H1 (cell line): ENCODE measurements around the gene RETREG3. TPM values are rescaled to one million over a fixed set of nuclear protein-coding genes. Genes with fewer than 3 reads are reported as not detected.

ENCODE experiments used
- CTCF ChIA-PET: fragments of 300-600 bp; sonication (Branson Sonifier 250); formaldehyde crosslinking; loops from one replicate; lab custom pipeline; 2021; ENCODE audit not compliant: partially characterized antibody; lab: Charles Lee
- POLR2A ChIA-PET: fragments of 300-600 bp; sonication (Branson Sonifier 250); formaldehyde crosslinking; loops from one replicate; lab custom pipeline; 2021; ENCODE audit warnings: inconsistent platforms; ENCODE audit not compliant: partially characterized antibody; lab: Charles Lee
- DNase-seq, 2 experiments: peaks; one replicate each; pipeline versions ENCODE4 v3.0.0 to v3.0.0-alpha.2; 2010 to 2022; ENCODE audit warnings: low spot score in 2 of 2, low read depth in 1 of 2, mixed read lengths in 1 of 2
- FAIRE-seq: peaks from 2 replicates; lab custom pipeline; 2011; peaks lifted over from hg19 to GRCh38; lab: Jason Lieb, UNC
- H2AFZ ChIP-seq: 2 replicates; pipeline ENCODE4 v1.8.1; 2012; ENCODE audit warnings: low read length, inconsistent platforms
- H2AK5ac ChIP-seq: 2 replicates; pipeline ENCODE4 v1.6.1; 2013; ENCODE audit warnings: low read depth, low read length
- H2BK120ac ChIP-seq: replicated peaks from 2 replicates; pipeline ENCODE3; 2013; ENCODE audit warnings: low read depth, low read length, inconsistent platforms
- H2BK12ac ChIP-seq: 2 replicates; pipeline ENCODE4 v1.6.1; 2013; ENCODE audit warnings: low read depth, low read length
- H2BK15ac ChIP-seq: 2 replicates; pipeline ENCODE4 v1.6.1; 2013; ENCODE audit warnings: low read length
- H2BK20ac ChIP-seq: 2 replicates; pipeline ENCODE4 v1.6.1; 2013; ENCODE audit warnings: low read length
- H2BK5ac ChIP-seq: 2 replicates; pipeline ENCODE4 v1.6.1; 2013; ENCODE audit warnings: low read depth, low read length
- H3K14ac ChIP-seq: 2 replicates; pipeline ENCODE4 v1.6.1; 2013; ENCODE audit warnings: inconsistent platforms; ENCODE audit not compliant: insufficient read length
- H3K18ac ChIP-seq: 2 replicates; pipeline ENCODE4 v1.6.1; 2013; ENCODE audit warnings: low read length; ENCODE audit errors: extremely low read depth
- H3K23ac ChIP-seq: 2 replicates; pipeline ENCODE4 v1.6.1; 2013; ENCODE audit warnings: inconsistent platforms; ENCODE audit not compliant: insufficient read length
- H3K23me2 ChIP-seq: 2 replicates; pipeline ENCODE4 v1.6.1; 2013; ENCODE audit warnings: low read depth, low read length
- H3K27ac ChIP-seq: 2 replicates; pipeline ENCODE4 v1.6.1; 2011; ENCODE audit warnings: low read depth, low read length, inconsistent platforms
- H3K27me3 ChIP-seq, 4 experiments: replicated peaks in 1 of 4; 1 replicate in 1 of 4; 2 replicates in 3 of 4; pipeline versions ENCODE4 v1.6.1 to v1.8.1; 2011 to 2013; ENCODE audit warnings: low read length in 3 of 4, mild to moderate bottlenecking in 3 of 4, inconsistent platforms in 2 of 4, mixed read lengths in 2 of 4, moderate library complexity in 1 of 4; ENCODE audit not compliant: control insufficient read depth in 3 of 4, insufficient read depth in 3 of 4; ENCODE audit errors: extremely low read depth in 1 of 4
- H3K36me3 ChIP-seq, 4 experiments: 2 replicates each; pipeline versions ENCODE4 v1.6.1 to v1.8.1; 2011 to 2013; ENCODE audit warnings: mild to moderate bottlenecking in 4 of 4, low read length in 3 of 4, moderate library complexity in 2 of 4, control low read depth in 1 of 4, inconsistent platforms in 1 of 4; ENCODE audit not compliant: insufficient read depth in 4 of 4, control insufficient read depth in 2 of 4
- H3K4ac ChIP-seq: replicated peaks from 2 replicates; pipeline ENCODE3; 2013; ENCODE audit warnings: low read length, low read depth, mixed read lengths, inconsistent platforms; ENCODE audit not compliant: insufficient read length
- H3K4me1 ChIP-seq, 4 experiments: replicated peaks in 1 of 4; 1 replicate in 1 of 4; 2 replicates in 3 of 4; pipeline versions ENCODE4 v1.6.1 to v1.8.1; 2011 to 2013; ENCODE audit warnings: low read length in 3 of 4, inconsistent platforms in 2 of 4, mixed read lengths in 1 of 4; ENCODE audit not compliant: insufficient read depth in 4 of 4, control insufficient read depth in 3 of 4
- H3K4me2 ChIP-seq, 2 experiments: 2 replicates each; pipeline versions ENCODE4 v1.6.1 to v1.8.1; 2011 to 2013; ENCODE audit warnings: low read depth in 2 of 2, low read length in 2 of 2, control low read depth in 1 of 2, inconsistent platforms in 1 of 2, mild to moderate bottlenecking in 1 of 2; ENCODE audit not compliant: insufficient read depth in 1 of 2
- H3K4me3 ChIP-seq, 4 experiments: fragments of 200-600, 300-600 bp in 1 of 4; sonication (generic), shearing (Covaris generic), sonication (Bioruptor Twin) in 1 of 4; 2 replicates each; pipeline versions ENCODE4 v1.5.1 to v1.8.1; 2011 to 2016; ENCODE audit warnings: low read length in 4 of 4, low read depth in 3 of 4, control low read depth in 2 of 4, inconsistent platforms in 2 of 4, mild to moderate bottlenecking in 2 of 4, mixed read lengths in 1 of 4, moderate library complexity in 1 of 4; ENCODE audit not compliant: insufficient read depth in 2 of 4; ENCODE audit errors: extremely low read depth in 1 of 4
- H3K56ac ChIP-seq: replicated peaks from 2 replicates; pipeline ENCODE3; 2013; ENCODE audit warnings: low read depth, mild to moderate bottlenecking, mixed read lengths, low read length, inconsistent platforms; ENCODE audit not compliant: insufficient read length
- H3K79me1 ChIP-seq: 2 replicates; pipeline ENCODE4 v1.6.1; 2013; ENCODE audit warnings: low read depth, low read length, control low read depth
- H3K79me2 ChIP-seq, 2 experiments: 2 replicates each; pipeline versions ENCODE4 v1.6.1 to v1.8.1; 2012 to 2013; ENCODE audit warnings: low read length in 2 of 2, mild to moderate bottlenecking in 2 of 2, inconsistent platforms in 1 of 2; ENCODE audit not compliant: insufficient read depth in 2 of 2, control insufficient read depth in 1 of 2
- H3K9ac ChIP-seq, 4 experiments: replicated peaks in 1 of 4; 1 replicate in 1 of 4; 2 replicates in 3 of 4; pipeline versions ENCODE4 v1.6.1 to v1.8.1; 2011 to 2013; ENCODE audit warnings: low read depth in 3 of 4, low read length in 3 of 4, control low read depth in 2 of 4, mild to moderate bottlenecking in 2 of 4, moderate library complexity in 2 of 4, inconsistent platforms in 1 of 4; ENCODE audit errors: extremely low read depth in 1 of 4
- H3K9me3 ChIP-seq, 2 experiments: 2 replicates each; pipeline versions ENCODE4 v1.6.1 to v1.8.1; 2012 to 2013; ENCODE audit warnings: mild to moderate bottlenecking in 2 of 2, moderate library complexity in 2 of 2, control low read depth in 1 of 2, inconsistent platforms in 1 of 2, low read depth in 1 of 2, low read length in 1 of 2, mixed read lengths in 1 of 2; ENCODE audit not compliant: insufficient read depth in 2 of 2
- H4K20me1 ChIP-seq, 2 experiments: replicated peaks in 1 of 2; 2 replicates each; pipeline versions ENCODE3 to v1.8.1; 2011 to 2013; ENCODE audit warnings: inconsistent platforms in 2 of 2, low read length in 2 of 2, mild to moderate bottlenecking in 1 of 2; ENCODE audit not compliant: insufficient read depth in 2 of 2, control insufficient read depth in 1 of 2
- H4K5ac ChIP-seq: 2 replicates; pipeline ENCODE4 v1.6.1; 2013; ENCODE audit warnings: low read length, low read depth, mixed read lengths, inconsistent platforms; ENCODE audit not compliant: insufficient read length
- H4K8ac ChIP-seq: 2 replicates; pipeline ENCODE4 v1.8.0; 2013; ENCODE audit warnings: mild to moderate bottlenecking, moderate library complexity, low read length, inconsistent platforms; ENCODE audit not compliant: insufficient read depth; ENCODE audit errors: extremely low read depth
- H4K91ac ChIP-seq: replicated peaks from 2 replicates; pipeline ENCODE3; 2013; ENCODE audit warnings: low read length, mixed read lengths, inconsistent platforms; ENCODE audit not compliant: insufficient read length
- CBX5 ChIP-seq: fragments of 300-800, 300-1000 bp; sonication (generic); IDR thresholded peaks from 2 replicates; pipeline ENCODE4 v1.7.1; 2016; ENCODE audit warnings: antibody characterized with exemption, low read length, low read depth
- KDM1A ChIP-seq: fragments of 200-600, 300-600 bp; sonication (generic); IDR thresholded peaks from 2 replicates; pipeline ENCODE4 v1.7.1; 2016; ENCODE audit warnings: mild to moderate bottlenecking, low read length, borderline replicate concordance
- PHF8 ChIP-seq: fragments of 200-600 bp; sonication (generic); conservative IDR thresholded peaks from 2 replicates; pipeline ENCODE4 v1.7.1; 2012; ENCODE audit warnings: low read depth, mild to moderate bottlenecking, inconsistent platforms, low read length, moderate library complexity
- SAP30 ChIP-seq: fragments of 300-600 bp; sonication (generic); IDR thresholded peaks from 2 replicates; pipeline ENCODE4 v1.7.1; 2012; ENCODE audit warnings: low read length, moderate library complexity, mild to moderate bottlenecking, inconsistent platforms; ENCODE audit not compliant: insufficient read depth, insufficient replicate concordance
- SP1 ChIP-seq: IDR thresholded peaks from 2 replicates; pipeline ENCODE4 v1.6.1; 2011; ENCODE audit warnings: low read depth, low read length
- TAF7 ChIP-seq: optimal IDR thresholded peaks from 2 replicates; pipeline ENCODE3; 2011; ENCODE audit warnings: low read depth, mild to moderate bottlenecking, inconsistent platforms, low read length, moderate library complexity, borderline replicate concordance
- TBP ChIP-seq: IDR thresholded peaks from 2 replicates; pipeline ENCODE4 v1.6.1; 2011; ENCODE audit warnings: low read depth, low read length, improper control_type of control experiment
- WGBS, 2 experiments: shearing (Covaris generic) in 1 of 2; methylation state at CpG; one replicate each; pipeline versions ENCODE4 v1.1.6 to v1.1.7; 2013 to 2015; ENCODE audit warnings: low lambda C conversion rate in 2 of 2, mixed read lengths in 2 of 2, inconsistent platforms in 1 of 2, low coverage in 1 of 2, missing lambda C conversion rate in 1 of 2; ENCODE audit not compliant: insufficient replicate concordance in 2 of 2, insufficient coverage in 1 of 2, insufficient read length in 1 of 2; ENCODE audit errors: extremely low coverage in 1 of 2, missing lambda C conversion rate in 1 of 2; 5-methylcytosine and 5-hydroxymethylcytosine counted together
- polyA plus RNA-seq, 7 experiments: library from polyadenylated mRNA; depleted of rRNA in 3 of 7; stranded (reverse) in 5 of 7; unstranded in 2 of 7; fragments of >200 nt in 5 of 7; fragments of 200-250 nt in 2 of 7; gene quantifications; 1 replicate in 5 of 7; 2 replicates in 1 of 7; 4 replicates in 1 of 7; pipeline versions ENCODE4 v1.2.1 to v1.2.3, GENCODE V29; 2011 to 2013; ENCODE audit warnings: missing spikeins in 2 of 7, mixed read lengths in 2 of 7
- total RNA-seq: library from RNA; stranded (reverse); fragmentation: NEBNext Ultra II Directional; extraction: Animal tissue kit (Norgen Biotek cat#: 25700); gene quantifications from 2 replicates; pipeline ENCODE4 v1.2.1, GENCODE V29; 2021

RETREG3 gene
- total and polyA plus RNA-seq, 2 of the 8 experiments (the other 6 are each of a cell fraction or from before 2014, with no cell fraction given): 23.7 to 42.6 TPM

- Histone ChIP-seq H2BK120ac (peak overlapping the region; percentile 54), H2AFZ (no peak overlapping the region), H3K4me1 (peaks cover 0 to 7% (median 5%) of the 10 kb centered on the region in 4 experiments; a peak in 6 of 7 replicates), H3K4me2 (peak overlapping the region; percentile 75 to 87), H3K27ac (no peak overlapping the region), H3K23ac (no peak overlapping the region), H2BK20ac (no peak overlapping the region), H3K79me1 (peaks cover 2% of the 10 kb centered on the region), H3K56ac (peak overlapping the region; percentile 82), H4K20me1 (peaks cover 0 to 1% of the 10 kb centered on the region in 2 experiments), H2AK5ac (no peak overlapping the region), H3K18ac (peak overlapping the region; percentile 81; the same call in 1 of the 2 replicates), H3K9ac (peak overlapping the region in 2 of 4 experiments; percentile 42 to 48; a peak in 3 of 7 replicates), H2BK15ac (no peak overlapping the region), H3K4me3 (peak overlapping the region; percentile 61 to 84 (median 71)), H3K27me3 (no peaks in the 10 kb centered on the region; a peak in 1 of 7 replicates), H3K23me2 (peaks cover 3% of the 10 kb centered on the region; the same call in 1 of the 2 replicates), H3K9me3 (no peaks in the 10 kb centered on the region), H3K14ac (peak overlapping the region; percentile 72), H2BK5ac (0 out of 2 replicates have a peak overlapping the region, but pooled peaks have one; percentile 97), H4K91ac (no peak overlapping the region), H4K5ac (no peak overlapping the region), H3K79me2 (no peaks in the 10 kb centered on the region; a peak in 1 of 4 replicates), H3K36me3 (no peaks in the 10 kb centered on the region), H2BK12ac (no peak overlapping the region), H3K4ac (peak overlapping the region; percentile 85), H4K8ac (peak overlapping the region; percentile 75)
- FAIRE-seq: no peak
- CTCF ChIA-PET: interaction anchor here (0.6 to 3.1 kb wide), 6 partner anchors 10 to 121 kb away, joined by 3 to 15 read pairs (median 6); partner anchors contain the start of genes MLX and PSMC3IP
- POLR2A ChIA-PET: interaction anchor here (0.6 to 2.9 kb wide), 10 partner anchors 11 to 208 kb away, joined by 3 to 16 read pairs (median 4); partner anchors contain the start of genes MLX and NAGLU
- no peak for TF ChIP-seq TBP
- no peak for TF ChIP-seq SP1
- no peak for TF ChIP-seq TAF7
- TF ChIP-seq KDM1A: 0 out of 2 replicates have a peak, but pooled peaks have one; percentile 25
- no peak for TF ChIP-seq SAP30
- TF ChIP-seq PHF8: no peak
- no peak for TF ChIP-seq CBX5
- WGBS, 2 experiments: 34% methylated on average over 4 of the region's 4 CpGs; no CpG with 5 or more reads in 1 of the 2 experiments
- no peak for DNase-seq
These were observed 54.0 kb downstream of the RETREG3 start for GRCh38 chr17:42555122-42555622.
